ENCODE measurements around the gene HP1BP3.

The HP1BP3 gene

DNA sequence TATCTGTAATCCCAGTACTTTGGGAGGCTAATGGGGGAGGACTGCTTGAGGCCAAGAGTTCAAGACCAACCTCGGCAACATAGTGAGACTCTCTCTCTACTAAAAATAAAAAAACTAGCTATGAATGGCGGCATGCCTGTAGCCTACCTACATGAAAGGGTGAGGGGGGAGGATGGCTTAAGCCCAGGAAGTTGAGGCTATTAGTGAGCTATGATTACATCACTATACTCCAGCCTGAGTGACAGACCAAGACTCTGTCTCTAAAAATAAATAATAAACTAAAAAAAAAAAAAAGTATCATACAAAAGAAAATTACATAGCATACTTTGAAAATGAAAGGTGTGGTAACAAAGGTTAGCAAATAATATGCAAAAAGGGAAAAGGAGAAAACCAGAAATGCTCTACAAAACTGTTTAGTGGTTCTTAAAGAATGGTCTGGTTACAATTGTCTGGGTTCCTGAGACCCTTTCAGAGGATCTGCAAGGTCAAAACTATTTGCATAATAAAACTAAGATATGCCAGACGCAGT, 35.6 kb downstream of the HP1BP3 start:
- no peak overlapping the region for H3K4me2 ChIP-seq (ENCODE audit: low read length)
- H3K9me3 ChIP-seq (ENCODE audit: control insufficient read depth, insufficient read depth, low read length): no peaks in the 10 kb centered on the region
- no peaks in the 10 kb centered on the region for H3K79me2 ChIP-seq (ENCODE audit: control insufficient read depth, low read length)
- H3K4me3 ChIP-seq (ENCODE audit: low read length): no peak overlapping the region
- TF ChIP-seq, protein P1, sequence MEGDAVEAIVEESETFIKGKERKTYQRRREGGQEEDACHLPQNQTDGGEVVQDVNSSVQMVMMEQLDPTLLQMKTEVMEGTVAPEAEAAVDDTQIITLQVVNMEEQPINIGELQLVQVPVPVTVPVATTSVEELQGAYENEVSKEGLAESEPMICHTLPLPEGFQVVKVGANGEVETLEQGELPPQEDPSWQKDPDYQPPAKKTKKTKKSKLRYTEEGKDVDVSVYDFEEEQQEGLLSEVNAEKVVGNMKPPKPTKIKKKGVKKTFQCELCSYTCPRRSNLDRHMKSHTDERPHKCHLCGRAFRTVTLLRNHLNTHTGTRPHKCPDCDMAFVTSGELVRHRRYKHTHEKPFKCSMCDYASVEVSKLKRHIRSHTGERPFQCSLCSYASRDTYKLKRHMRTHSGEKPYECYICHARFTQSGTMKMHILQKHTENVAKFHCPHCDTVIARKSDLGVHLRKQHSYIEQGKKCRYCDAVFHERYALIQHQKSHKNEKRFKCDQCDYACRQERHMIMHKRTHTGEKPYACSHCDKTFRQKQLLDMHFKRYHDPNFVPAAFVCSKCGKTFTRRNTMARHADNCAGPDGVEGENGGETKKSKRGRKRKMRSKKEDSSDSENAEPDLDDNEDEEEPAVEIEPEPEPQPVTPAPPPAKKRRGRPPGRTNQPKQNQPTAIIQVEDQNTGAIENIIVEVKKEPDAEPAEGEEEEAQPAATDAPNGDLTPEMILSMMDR (IDR thresholded peaks at IDR 0.05; ENCODE audit: low read depth, low read length, poor library complexity, severe bottlenecking): no peak
- no peak for TF ChIP-seq EZH2phosphoT487 (IDR thresholded peaks at IDR 0.05; ENCODE audit: borderline replicate concordance, low read length)
- no peaks in the 10 kb centered on the region for H3K4me1 ChIP-seq (ENCODE audit: control insufficient read depth, low read length)
- peaks cover 77% of the 10 kb centered on the region for H3K36me3 ChIP-seq (ENCODE audit: control insufficient read depth, low read length)
- no peaks in the 10 kb centered on the region for H3K9me2 ChIP-seq (replicated peaks; ENCODE audit: control insufficient read depth, low read length)
- no peaks in the 10 kb centered on the region for H3K27me3 ChIP-seq (ENCODE audit: control insufficient read depth, low read length)
- no peaks in the 10 kb centered on the region for H4K20me1 ChIP-seq (ENCODE audit: control insufficient read depth, insufficient read depth, low read depth, low read length)
- peaks cover 5% of the 10 kb centered on the region; the same call in 1 of the 2 replicates for H3F3A ChIP-seq (ENCODE audit: control insufficient read depth, insufficient read depth)
- no peak overlapping the region for H3K27ac ChIP-seq (ENCODE audit: low read depth, low read length)

DNA sequence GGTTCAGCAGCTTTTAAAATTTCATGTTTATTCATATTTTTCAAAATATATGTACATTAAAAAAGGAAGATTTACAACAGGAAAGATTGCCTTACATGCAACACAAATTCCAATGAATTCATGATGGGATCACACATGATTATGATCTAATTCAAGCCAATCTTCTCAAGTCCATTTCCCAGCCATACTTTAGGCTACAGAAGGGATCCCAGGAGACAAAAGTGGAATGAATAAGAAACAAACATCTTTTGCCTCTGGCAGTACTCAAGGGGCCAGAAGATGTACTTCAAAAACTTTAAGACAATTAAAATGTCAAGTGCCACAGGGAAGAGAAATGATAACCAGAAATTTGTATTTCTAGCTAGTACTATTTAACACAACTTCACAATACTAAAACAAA, 44.4 kb downstream of the HP1BP3 start:
- no peak overlapping the region for H3K27ac ChIP-seq (ENCODE audit: low read depth, low read length)
- no peaks in the 10 kb centered on the region for H3K4me1 ChIP-seq (ENCODE audit: control insufficient read depth, low read length)
- TF ChIP-seq, protein P1 (IDR thresholded peaks at IDR 0.05; ENCODE audit: low read depth, low read length, poor library complexity, severe bottlenecking): no peak
- no peak for TF ChIP-seq EZH2phosphoT487 (IDR thresholded peaks at IDR 0.05; ENCODE audit: borderline replicate concordance, low read length)
- no peaks in the 10 kb centered on the region for H3K27me3 ChIP-seq (ENCODE audit: control insufficient read depth, low read length)
- H3K79me2 ChIP-seq (ENCODE audit: control insufficient read depth, low read length): no peaks in the 10 kb centered on the region
- no peaks in the 10 kb centered on the region for H4K20me1 ChIP-seq (ENCODE audit: control insufficient read depth, insufficient read depth, low read depth, low read length)
- peaks cover 69% of the 10 kb centered on the region for H3K36me3 ChIP-seq (ENCODE audit: control insufficient read depth, low read length)
- no peaks in the 10 kb centered on the region for H3K9me3 ChIP-seq (ENCODE audit: control insufficient read depth, insufficient read depth, low read length)
- H3K4me2 ChIP-seq (ENCODE audit: low read length): no peak overlapping the region
- no peak overlapping the region for H3K4me3 ChIP-seq (ENCODE audit: low read length)
- H3K9me2 ChIP-seq (replicated peaks; ENCODE audit: control insufficient read depth, low read length): no peaks in the 10 kb centered on the region
- H3F3A ChIP-seq (ENCODE audit: control insufficient read depth, insufficient read depth): peaks cover 12% of the 10 kb centered on the region

DNA sequence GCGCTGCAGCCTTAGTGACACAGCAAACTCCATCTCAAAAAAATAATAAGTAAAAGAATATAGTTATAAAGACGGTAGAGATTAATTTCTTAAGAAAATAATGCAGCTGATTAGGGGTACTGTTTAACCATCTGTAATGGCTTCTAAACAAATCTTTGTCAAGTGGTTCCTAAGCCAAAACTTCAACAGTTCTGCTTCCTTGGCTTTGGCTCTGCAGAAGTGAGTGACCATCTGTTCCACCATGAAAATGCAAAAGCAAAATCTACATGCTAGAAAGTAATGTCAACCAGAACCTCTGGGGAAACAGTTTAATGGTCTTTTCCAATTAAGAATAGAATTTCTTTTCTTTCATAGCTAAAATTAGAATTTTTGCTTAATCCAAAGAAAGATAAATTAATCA, 46.3 kb downstream of the HP1BP3 start:
- TF ChIP-seq EZH2phosphoT487 (IDR thresholded peaks at IDR 0.05; ENCODE audit: borderline replicate concordance, low read length): no peak
- TF ChIP-seq, protein P1 (IDR thresholded peaks at IDR 0.05; ENCODE audit: low read depth, low read length, poor library complexity, severe bottlenecking): no peak
- Histone ChIP-seq H3K36me3 (ENCODE audit: control insufficient read depth, low read length) (peaks cover 51% of the 10 kb centered on the region), H3K4me3 (ENCODE audit: low read length) (no peak overlapping the region), H3K9me2 (replicated peaks; ENCODE audit: control insufficient read depth, low read length) (no peaks in the 10 kb centered on the region), H3K4me1 (ENCODE audit: control insufficient read depth, low read length) (no peaks in the 10 kb centered on the region), H3K79me2 (ENCODE audit: control insufficient read depth, low read length) (no peaks in the 10 kb centered on the region), H3K27me3 (ENCODE audit: control insufficient read depth, low read length) (no peaks in the 10 kb centered on the region), H3K4me2 (ENCODE audit: low read length) (no peak overlapping the region), H3F3A (ENCODE audit: control insufficient read depth, insufficient read depth) (peaks cover 17% of the 10 kb centered on the region), H3K27ac (ENCODE audit: low read depth, low read length) (no peak overlapping the region), H4K20me1 (ENCODE audit: control insufficient read depth, insufficient read depth, low read depth, low read length) (no peaks in the 10 kb centered on the region), H3K9me3 (ENCODE audit: control insufficient read depth, insufficient read depth, low read length) (no peaks in the 10 kb centered on the region)

Measured in DOHH2 (cell line).